IPS-18a (cell line): ENCODE measurements around the gene CRNKL1.

ENCODE experiments used
- H3K27ac ChIP-seq: one replicate; pipeline ENCODE4 v1.5.1; 2013; ENCODE audit warnings: low read length
- H3K27me3 ChIP-seq: one replicate; pipeline ENCODE4 v1.6.1; 2013; ENCODE audit warnings: mild to moderate bottlenecking, low read length; ENCODE audit not compliant: control insufficient read depth, insufficient read depth
- H3K36me3 ChIP-seq: one replicate; pipeline ENCODE4 v1.6.1; 2013; ENCODE audit warnings: low read depth, low read length; ENCODE audit not compliant: control insufficient read depth
- H3K4me1 ChIP-seq: one replicate; pipeline ENCODE4 v1.6.1; 2013; ENCODE audit warnings: low read depth, low read length; ENCODE audit not compliant: control insufficient read depth
- H3K4me3 ChIP-seq: one replicate; pipeline ENCODE4 v1.5.1; 2013; ENCODE audit warnings: low read length
- H3K9ac ChIP-seq: one replicate; pipeline ENCODE4 v1.6.1; 2013; ENCODE audit warnings: mild to moderate bottlenecking, low read length, moderate library complexity
- H3K9me3 ChIP-seq: one replicate; pipeline ENCODE4 v1.6.1; 2013; ENCODE audit warnings: low read depth, low read length; ENCODE audit not compliant: control insufficient read depth

Gene CRNKL1

DNA sequence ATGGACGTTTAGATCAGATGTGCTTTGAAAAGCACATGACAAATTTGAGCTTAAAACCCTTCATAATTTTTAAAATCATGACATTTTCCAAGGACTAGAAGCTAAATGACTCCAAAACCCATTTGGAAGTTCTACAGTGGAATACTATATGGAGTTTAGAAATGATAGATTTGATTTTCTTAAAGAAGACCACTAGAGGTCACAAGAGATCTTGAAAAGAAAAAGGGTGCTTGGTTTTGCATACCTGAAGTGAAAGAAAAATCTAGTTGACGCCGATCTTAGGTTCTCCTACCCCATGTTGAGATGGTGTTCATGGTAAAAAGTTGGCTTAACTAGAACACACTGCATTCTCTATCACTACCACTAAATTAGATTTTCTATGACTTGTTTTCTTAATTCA, 31.5 kb upstream of the CRNKL1 start:
- no peak overlapping the region for H3K9ac ChIP-seq
- H3K4me3 ChIP-seq: no peak overlapping the region
- H3K27me3 ChIP-seq: peaks cover 5% of the 10 kb centered on the region
- no peaks in the 10 kb centered on the region for H3K36me3 ChIP-seq
- H3K27ac ChIP-seq: no peak overlapping the region
- no peaks in the 10 kb centered on the region for H3K9me3 ChIP-seq
- peaks cover 6% of the 10 kb centered on the region for H3K4me1 ChIP-seq

DNA sequence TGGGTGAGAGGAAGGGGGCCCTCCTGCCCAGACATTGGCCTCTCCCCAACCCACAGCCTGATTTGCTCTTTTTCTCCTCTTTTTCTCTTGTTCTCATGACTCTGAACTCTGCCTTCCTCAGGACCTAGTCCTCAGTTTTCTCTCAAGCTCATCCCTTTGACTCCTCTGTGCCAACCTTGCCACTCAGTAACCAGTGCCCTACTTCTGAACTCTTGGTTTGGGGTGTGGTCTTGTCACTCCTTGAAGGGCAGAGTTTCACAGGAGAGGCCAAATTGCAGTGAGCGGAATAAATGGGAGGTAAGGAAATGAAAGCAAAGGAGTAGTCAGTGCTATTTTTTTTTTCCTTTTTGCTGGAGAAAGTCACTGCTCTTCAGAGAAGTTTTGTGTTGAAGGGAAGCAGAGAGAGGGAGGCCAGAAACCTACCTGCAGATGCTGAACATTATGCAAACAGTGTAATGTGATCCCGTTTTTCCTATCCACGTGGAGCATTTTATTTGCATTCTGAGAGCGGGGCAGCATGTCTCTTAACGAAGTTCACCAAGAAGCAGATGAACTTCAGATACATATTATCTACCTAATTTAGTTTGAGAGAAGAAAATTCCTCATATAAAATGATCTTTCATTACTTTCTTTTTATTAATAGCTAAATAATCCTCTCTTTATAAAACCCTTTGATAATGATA, 27.0 kb upstream of the CRNKL1 start:
- Histone ChIP-seq H3K36me3 (no peaks in the 10 kb centered on the region), H3K27ac (no peak overlapping the region), H3K4me1 (peaks cover 11% of the 10 kb centered on the region), H3K9ac (no peak overlapping the region), H3K27me3 (peaks cover 5% of the 10 kb centered on the region), H3K4me3 (no peak overlapping the region), H3K9me3 (no peaks in the 10 kb centered on the region)

DNA sequence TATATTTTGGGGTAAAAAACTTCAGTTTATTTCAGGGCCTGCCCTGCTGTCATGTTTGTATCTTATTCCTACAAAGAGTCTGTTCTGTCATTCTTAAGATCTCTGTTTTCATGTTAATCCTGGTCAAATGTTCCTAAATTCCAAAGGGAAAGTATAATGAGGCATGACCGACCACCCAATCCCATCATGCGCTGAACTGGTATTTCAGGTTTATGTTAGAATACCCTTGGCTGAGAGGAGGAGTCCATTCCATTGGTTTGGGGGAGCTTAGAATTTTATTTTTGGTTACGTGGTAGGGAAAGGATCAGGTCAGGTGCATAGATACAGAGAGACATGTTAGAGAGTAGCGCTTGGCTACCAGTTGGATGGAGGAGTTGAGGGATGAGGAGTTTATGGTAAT, 25.8 kb upstream of the CRNKL1 start:
- H3K27ac ChIP-seq: no peak overlapping the region
- H3K27me3 ChIP-seq: peaks cover 5% of the 10 kb centered on the region
- H3K4me3 ChIP-seq: no peak overlapping the region
- H3K9me3 ChIP-seq: no peaks in the 10 kb centered on the region
- H3K4me1 ChIP-seq: peaks cover 11% of the 10 kb centered on the region
- no peaks in the 10 kb centered on the region for H3K36me3 ChIP-seq
- no peak overlapping the region for H3K9ac ChIP-seq

- no peak overlapping the region for H3K27ac ChIP-seq
- peaks cover 11% of the 10 kb centered on the region for H3K4me1 ChIP-seq
- H3K9ac ChIP-seq: no peak overlapping the region
- no peak overlapping the region for H3K4me3 ChIP-seq
- no peaks in the 10 kb centered on the region for H3K9me3 ChIP-seq
- H3K36me3 ChIP-seq: no peaks in the 10 kb centered on the region
- peaks cover 4% of the 10 kb centered on the region for H3K27me3 ChIP-seq
Measured at GRCh38 chr20:20076297-20077065, 24.2 kb upstream of the CRNKL1 start.

DNA sequence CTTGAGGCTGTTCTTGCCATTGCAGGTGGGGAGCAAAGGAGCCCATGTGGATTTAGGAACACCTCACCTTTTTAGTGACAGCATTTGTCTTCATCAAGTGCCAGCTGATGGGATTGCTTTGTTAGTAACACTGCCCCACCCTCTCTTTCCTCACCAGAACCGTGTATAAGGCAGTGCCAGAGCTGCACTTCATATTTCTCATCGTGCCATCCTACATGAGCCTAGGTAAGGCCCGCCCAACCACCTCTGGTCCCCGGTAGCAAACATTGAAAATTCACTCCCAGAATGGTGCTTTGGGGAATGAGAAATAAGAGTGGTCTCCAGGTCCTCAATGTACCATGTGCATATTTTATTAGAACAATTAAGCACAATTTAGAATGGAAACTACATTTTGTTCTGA, 22.8 kb upstream of the CRNKL1 start:
- Histone ChIP-seq H3K9me3 (no peaks in the 10 kb centered on the region), H3K36me3 (no peaks in the 10 kb centered on the region), H3K4me3 (no peak overlapping the region), H3K27me3 (no peaks in the 10 kb centered on the region), H3K27ac (no peak overlapping the region), H3K4me1 (peaks cover 11% of the 10 kb centered on the region), H3K9ac (no peak overlapping the region)

GRCh38 chr20:20073801-20074371, 21.6 kb upstream of the CRNKL1 start:
- H3K9me3 ChIP-seq: no peaks in the 10 kb centered on the region
- H3K4me3 ChIP-seq: no peak overlapping the region
- no peak overlapping the region for H3K27ac ChIP-seq
- H3K27me3 ChIP-seq: no peaks in the 10 kb centered on the region
- H3K36me3 ChIP-seq: no peaks in the 10 kb centered on the region
- H3K4me1 ChIP-seq: peaks cover 5% of the 10 kb centered on the region
- no peak overlapping the region for H3K9ac ChIP-seq

GRCh38 chr20:20070871-20071726, 18.8 kb upstream of the CRNKL1 start:
- Histone ChIP-seq H3K9me3 (no peaks in the 10 kb centered on the region), H3K27me3 (no peaks in the 10 kb centered on the region), H3K36me3 (no peaks in the 10 kb centered on the region), H3K4me1 (no peaks in the 10 kb centered on the region), H3K4me3 (no peak overlapping the region), H3K27ac (no peak overlapping the region), H3K9ac (no peak overlapping the region)

DNA sequence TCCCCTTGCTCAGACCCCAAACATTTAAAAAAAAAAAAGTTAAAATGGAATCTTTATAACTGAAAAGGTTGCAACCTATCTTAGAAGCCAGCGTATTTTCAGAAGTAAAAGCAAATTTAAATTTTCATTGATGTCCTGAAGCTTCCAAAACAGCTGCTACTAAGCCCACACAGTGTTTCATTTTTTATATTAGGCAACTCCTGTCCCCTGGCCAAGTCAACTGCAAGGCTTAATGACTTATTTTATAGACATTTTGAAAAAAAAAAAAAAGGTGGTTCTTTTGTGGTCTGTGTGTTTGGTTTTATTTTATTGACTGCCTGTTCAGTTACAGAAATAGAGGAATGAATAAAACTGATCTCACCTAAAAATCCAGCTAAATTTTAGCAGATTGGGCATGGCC, 13.1 kb upstream of the CRNKL1 start:
- Histone ChIP-seq H3K27me3 (no peaks in the 10 kb centered on the region), H3K4me1 (no peaks in the 10 kb centered on the region), H3K36me3 (no peaks in the 10 kb centered on the region), H3K4me3 (no peak overlapping the region), H3K9ac (no peak overlapping the region), H3K9me3 (no peaks in the 10 kb centered on the region), H3K27ac (no peak overlapping the region)

DNA sequence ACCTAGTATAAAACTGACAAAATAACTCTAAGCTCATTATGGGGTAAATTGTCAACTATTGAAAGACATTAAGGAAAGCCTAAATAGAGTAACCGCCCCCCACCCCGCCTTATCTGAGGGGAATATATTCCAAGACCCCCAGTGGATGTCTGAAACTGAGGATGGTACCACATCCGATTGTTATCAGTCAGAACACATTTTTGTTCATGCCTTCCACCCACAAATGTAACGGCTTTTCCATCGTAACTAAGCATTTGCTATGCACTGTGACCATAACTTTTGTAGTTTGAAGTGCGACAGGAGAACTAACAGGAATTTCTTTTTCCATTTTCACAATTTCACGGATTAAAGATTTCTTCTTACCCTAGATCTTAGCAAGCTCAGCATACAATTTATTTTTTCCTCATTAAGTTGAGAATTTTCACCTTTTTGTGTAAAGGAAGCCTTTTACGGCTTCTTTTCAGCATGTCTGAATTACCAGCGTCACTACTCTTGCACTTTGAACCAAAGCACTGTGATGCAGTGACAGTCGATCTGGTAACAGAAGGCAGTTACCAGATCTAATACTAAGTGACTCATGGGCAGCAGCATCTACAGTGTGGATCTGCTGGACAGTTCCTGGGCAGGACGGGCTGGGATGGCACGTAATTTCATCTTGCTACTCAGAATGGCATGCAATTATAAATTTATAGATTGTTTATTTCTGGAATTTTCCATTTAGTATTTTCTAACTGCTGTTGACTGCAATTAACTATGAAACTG, 11.9 kb upstream of the CRNKL1 start:
- Histone ChIP-seq H3K27ac (no peak overlapping the region), H3K27me3 (no peaks in the 10 kb centered on the region), H3K36me3 (no peaks in the 10 kb centered on the region), H3K9me3 (no peaks in the 10 kb centered on the region), H3K9ac (no peak overlapping the region), H3K4me3 (no peak overlapping the region), H3K4me1 (no peaks in the 10 kb centered on the region)

DNA sequence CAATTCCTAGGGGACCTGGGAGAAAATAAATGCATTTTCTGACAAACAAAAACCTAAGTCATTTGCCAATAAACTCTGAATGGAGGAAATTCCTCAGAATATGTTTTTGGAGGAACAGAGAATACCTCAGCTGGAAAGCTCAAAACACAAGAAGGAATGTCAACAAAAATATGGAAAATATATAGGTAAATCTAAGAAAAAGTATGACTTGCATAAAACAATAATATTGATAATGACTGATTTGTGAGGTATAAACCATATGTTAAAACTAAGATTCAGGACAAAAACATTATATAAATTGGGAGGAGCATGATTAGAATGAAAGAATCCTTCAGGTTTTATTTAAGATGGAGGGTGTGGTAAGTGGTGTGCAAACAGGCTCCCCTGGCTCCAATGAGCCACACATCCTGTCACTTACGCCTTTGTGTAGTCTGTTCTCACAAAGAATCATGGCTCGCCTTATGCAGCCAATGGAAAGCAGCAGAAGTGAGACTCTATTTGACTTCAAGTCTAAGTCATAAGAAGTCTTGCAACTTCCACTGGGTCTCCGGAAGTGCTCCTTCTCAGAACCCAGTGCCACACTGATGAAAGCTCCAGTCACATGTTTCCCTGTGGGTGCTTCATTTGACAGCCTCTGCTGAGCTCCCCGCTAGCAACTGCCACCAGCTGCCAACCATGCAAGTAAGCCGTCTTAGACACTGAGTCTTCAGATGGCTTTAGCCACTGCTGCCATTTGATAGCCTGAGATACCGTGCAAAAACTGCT, 8.2 kb upstream of the CRNKL1 start:
- Histone ChIP-seq H3K27me3 (no peaks in the 10 kb centered on the region), H3K9me3 (no peaks in the 10 kb centered on the region), H3K27ac (no peak overlapping the region), H3K4me1 (no peaks in the 10 kb centered on the region), H3K9ac (no peak overlapping the region), H3K36me3 (no peaks in the 10 kb centered on the region), H3K4me3 (no peak overlapping the region)
